ENCODE measurements around the gene CTNNAL1.
"Not testable (repeated sequence)": the region's sequence is repeated elsewhere in the genome, so short reads cannot be mapped to it uniquely, and the experiment has no call there.

CTNNAL1 gene

DNA sequence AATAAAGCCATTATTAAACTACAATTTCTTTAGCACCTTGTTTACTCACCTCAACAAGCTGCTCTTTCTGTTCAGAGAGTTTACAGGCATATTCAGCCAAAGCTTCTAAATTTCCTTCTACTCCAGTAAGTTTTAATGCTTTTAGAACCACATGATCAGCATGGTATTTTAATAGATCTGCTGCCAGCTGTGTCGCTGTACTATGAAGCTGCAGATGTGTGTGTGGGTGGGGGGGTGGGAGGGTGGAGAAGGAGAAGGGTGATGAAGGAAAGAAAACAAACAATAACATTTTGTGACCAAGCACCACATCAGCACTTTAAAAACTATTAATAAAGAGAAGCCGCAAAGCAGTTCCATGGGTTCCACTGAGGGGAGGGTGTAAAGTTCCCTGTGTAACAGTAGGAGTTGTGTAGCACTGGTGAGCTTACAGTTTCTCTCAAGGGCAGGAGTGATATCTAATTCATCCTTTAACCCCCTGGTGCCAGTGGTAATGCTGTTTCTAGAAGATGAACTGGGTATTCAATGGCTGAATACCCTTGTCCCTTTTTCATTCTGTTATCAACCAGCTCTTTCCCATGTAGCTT, 40.6 kb downstream of the CTNNAL1 start:
- TF ChIP-seq, protein P1, sequence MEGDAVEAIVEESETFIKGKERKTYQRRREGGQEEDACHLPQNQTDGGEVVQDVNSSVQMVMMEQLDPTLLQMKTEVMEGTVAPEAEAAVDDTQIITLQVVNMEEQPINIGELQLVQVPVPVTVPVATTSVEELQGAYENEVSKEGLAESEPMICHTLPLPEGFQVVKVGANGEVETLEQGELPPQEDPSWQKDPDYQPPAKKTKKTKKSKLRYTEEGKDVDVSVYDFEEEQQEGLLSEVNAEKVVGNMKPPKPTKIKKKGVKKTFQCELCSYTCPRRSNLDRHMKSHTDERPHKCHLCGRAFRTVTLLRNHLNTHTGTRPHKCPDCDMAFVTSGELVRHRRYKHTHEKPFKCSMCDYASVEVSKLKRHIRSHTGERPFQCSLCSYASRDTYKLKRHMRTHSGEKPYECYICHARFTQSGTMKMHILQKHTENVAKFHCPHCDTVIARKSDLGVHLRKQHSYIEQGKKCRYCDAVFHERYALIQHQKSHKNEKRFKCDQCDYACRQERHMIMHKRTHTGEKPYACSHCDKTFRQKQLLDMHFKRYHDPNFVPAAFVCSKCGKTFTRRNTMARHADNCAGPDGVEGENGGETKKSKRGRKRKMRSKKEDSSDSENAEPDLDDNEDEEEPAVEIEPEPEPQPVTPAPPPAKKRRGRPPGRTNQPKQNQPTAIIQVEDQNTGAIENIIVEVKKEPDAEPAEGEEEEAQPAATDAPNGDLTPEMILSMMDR (IDR thresholded peaks at IDR 0.05; ENCODE audit: insufficient read depth, low read depth, low read length, missing control alignments) = no peak
- no peak for DNase-seq (ENCODE audit: low read depth)
- H3K4me3 ChIP-seq (ENCODE audit: low read depth, low read length) = no peak overlapping the region

- H3K4me3 ChIP-seq (ENCODE audit: low read depth, low read length) = no peak overlapping the region
- no peak for DNase-seq (ENCODE audit: low read depth)
- TF ChIP-seq, protein P1 (IDR thresholded peaks at IDR 0.05; ENCODE audit: insufficient read depth, low read depth, low read length, missing control alignments) = no peak
Observed at GRCh38 chr9:108972186-108972585, 41.1 kb downstream of the CTNNAL1 start.

DNA sequence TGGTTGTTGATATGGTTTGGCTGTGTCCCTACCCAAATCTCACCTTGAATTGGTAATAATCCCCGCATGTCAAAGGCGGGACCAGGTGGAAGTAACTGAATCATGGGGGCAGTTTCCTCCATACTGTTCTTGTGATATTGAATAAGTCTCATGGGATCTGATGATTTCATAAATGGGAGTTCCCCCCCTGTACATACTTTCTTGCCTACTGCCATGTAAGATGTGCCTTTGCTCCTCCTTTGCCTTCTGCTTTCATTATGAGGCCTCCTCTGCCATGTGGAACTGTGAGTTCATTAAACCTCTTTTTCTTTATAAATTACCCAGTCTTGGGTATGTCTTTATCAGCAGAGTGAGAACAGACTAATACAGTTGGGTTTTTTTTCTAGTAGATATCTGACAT, 41.9 kb downstream of the CTNNAL1 start:
- not testable (repeated sequence) for H3K4me3 ChIP-seq (ENCODE audit: low read depth, low read length)
- DNase-seq (ENCODE audit: low read depth) = peak; percentile 1

GRCh38 chr9:108967916-108968315, 45.4 kb downstream of the CTNNAL1 start:
- TF ChIP-seq, protein P1 (IDR thresholded peaks at IDR 0.05; ENCODE audit: insufficient read depth, low read depth, low read length, missing control alignments) = no peak
- H3K4me3 ChIP-seq (ENCODE audit: low read depth, low read length) = no peak overlapping the region
- no peak for DNase-seq (ENCODE audit: low read depth)

DNA sequence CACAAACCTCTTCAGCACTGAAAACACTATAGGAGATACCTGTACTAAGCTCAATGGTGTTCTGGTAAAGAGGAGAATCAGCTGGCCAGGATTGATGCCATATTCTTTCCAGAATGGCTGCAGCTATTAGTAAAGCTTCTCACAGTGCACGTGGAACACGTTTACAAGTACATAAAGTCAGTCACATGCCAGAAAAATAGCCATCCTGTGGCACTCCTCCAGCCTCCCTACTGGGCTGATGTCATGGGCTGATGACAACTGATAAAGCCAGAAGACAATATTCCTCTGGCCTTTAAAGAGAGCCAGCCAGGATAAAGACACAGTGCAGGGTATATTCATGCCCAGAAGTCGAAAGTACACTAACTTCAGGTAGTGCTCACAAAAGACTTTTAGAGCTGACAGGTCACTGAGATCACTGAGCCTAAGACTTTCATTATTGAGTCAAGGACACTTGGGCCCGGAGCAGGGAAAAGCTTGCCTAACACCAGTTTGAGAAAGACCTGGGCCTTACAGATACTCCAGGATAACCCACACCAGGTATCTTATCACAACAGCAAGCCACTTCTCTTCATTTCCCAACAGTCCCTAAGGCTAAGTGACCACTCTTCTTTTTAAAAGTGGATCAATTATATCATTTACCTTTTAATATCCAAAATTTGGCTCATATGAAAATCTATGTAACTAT, 49.7 kb downstream of the CTNNAL1 start:
- TF ChIP-seq, protein P1 (IDR thresholded peaks at IDR 0.05; ENCODE audit: insufficient read depth, low read depth, low read length, missing control alignments) = no peak
- H3K4me3 ChIP-seq (ENCODE audit: low read depth, low read length) = no peak overlapping the region
- no peak for DNase-seq (ENCODE audit: low read depth)

DNA sequence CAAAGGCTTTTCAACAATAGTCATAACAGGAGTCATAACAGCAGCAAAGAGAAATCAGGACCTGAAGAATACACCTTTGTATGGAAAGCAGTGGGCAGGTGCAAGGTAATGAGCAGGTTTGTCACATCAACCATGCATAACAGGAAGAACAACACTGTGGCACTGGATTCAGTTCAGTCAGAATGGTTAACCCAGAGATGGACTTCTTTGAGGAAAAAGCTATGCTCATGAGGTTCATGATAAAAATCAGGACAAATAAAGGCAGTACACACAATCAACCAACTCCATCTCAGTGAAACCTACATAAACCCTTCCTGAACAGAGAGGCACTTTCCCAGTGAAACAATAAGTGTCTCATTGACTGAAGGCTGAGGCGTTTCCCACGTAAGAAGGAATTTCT, 52.1 kb downstream of the CTNNAL1 start:
- no peak for DNase-seq (ENCODE audit: low read depth)
- H3K4me3 ChIP-seq (ENCODE audit: low read depth, low read length) = no peak overlapping the region
- TF ChIP-seq, protein P1 (IDR thresholded peaks at IDR 0.05; ENCODE audit: insufficient read depth, low read depth, low read length, missing control alignments) = no peak

DNA sequence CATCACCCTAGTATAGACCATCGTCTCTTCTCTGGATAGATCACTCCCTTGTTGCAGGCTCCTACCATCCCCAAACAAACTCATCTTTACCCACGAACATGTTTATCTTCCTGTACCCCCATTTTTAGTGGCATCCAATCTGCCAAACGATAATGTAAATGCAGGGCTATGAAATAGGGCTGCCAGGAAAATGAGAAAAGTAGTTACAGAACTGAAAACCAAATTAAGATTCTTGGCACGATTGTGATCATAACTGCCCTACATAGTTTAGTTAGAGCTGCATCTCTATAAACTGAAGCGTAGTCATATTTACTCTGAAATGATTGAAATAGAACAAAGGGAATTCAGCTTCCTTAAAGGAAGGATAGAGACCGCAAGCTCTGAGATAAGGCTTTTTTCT, 53.0 kb downstream of the CTNNAL1 start:
- H3K4me3 ChIP-seq (ENCODE audit: low read depth, low read length) = no peak overlapping the region
- DNase-seq (ENCODE audit: low read depth) = no peak
- TF ChIP-seq, protein P1 (IDR thresholded peaks at IDR 0.05; ENCODE audit: insufficient read depth, low read depth, low read length, missing control alignments) = no peak

Data from GM12865 (cell line).